GM12864 (cell line): ENCODE data around the gene RABEP2.
"Not testable (repeated sequence)": the region's sequence is repeated elsewhere in the genome, so short reads cannot be mapped to it uniquely, and the experiment has no call there.

Experiments used
- DNase-seq: peaks from one replicate; pipeline ENCODE4 v3.0.0-alpha.2; 2011; ENCODE audit warnings: low read depth
- H3K4me3 ChIP-seq: 2 replicates; pipeline ENCODE4 v1.5.1; 2011; ENCODE audit warnings: mild to moderate bottlenecking, low read depth, low read length, control low read depth
- CTCF ChIP-seq: IDR thresholded peaks from 2 replicates; pipeline ENCODE4 v1.5.1; 2011; ENCODE audit warnings: low read depth, mild to moderate bottlenecking, moderate library complexity, low read length, control low read depth, inconsistent platforms; ENCODE audit errors: missing control alignments

The RABEP2 gene

GRCh38 chr16:28874406-28874805 lies 50.6 kb downstream of the RABEP2 start:
- no peak for DNase-seq
- no peak overlapping the region for H3K4me3 ChIP-seq
- no peak for TF ChIP-seq CTCF

GRCh38 chr16:28873543-28874201 lies 51.4 kb downstream of the RABEP2 start:
- no peak overlapping the region for H3K4me3 ChIP-seq
- no peak for DNase-seq
- TF ChIP-seq CTCF = peak; percentile 79

GRCh38 chr16:28872952-28873351 lies 52.1 kb downstream of the RABEP2 start:
- DNase-seq = no peak
- H3K4me3 ChIP-seq = no peak overlapping the region
- TF ChIP-seq CTCF = no peak

- no peak for DNase-seq
- no peak overlapping the region for H3K4me3 ChIP-seq
- no peak for TF ChIP-seq CTCF
Observed at GRCh38 chr16:28869201-28869600, 55.8 kb downstream of the RABEP2 start.

GRCh38 chr16:28867646-28868045 lies 57.4 kb downstream of the RABEP2 start:
- DNase-seq, H3K4me3 ChIP-seq: not testable (repeated sequence)

- no peak overlapping the region for H3K4me3 ChIP-seq
- TF ChIP-seq CTCF = no peak
Observed at GRCh38 chr16:28867241-28867640, 57.8 kb downstream of the RABEP2 start.

GRCh38 chr16:28866454-28866804 lies 58.6 kb downstream of the RABEP2 start:
- H3K4me3 ChIP-seq = no peak overlapping the region
- no peak for DNase-seq
- no peak for TF ChIP-seq CTCF

More at GRCh38 chr16:28867241-28867640, 57.8 kb downstream of the RABEP2 start:
- no peak for DNase-seq
